GM12878 (cell line): Measurements from ENCODE around the gene RIPOR3. TPM values are rescaled to one million over a fixed set of nuclear protein-coding genes. Genes with fewer than 3 reads are reported as not detected.
"Not testable (repeated sequence)": the region's sequence is repeated elsewhere in the genome, so short reads cannot be mapped to it uniquely, and the experiment has no call there.

Experiments
- ATAC-seq: fragments of 200-7000 bp; cut with Tn5 transposase; 3 replicates; pipeline ENCODE4 v1.9.1; 2020; ENCODE audit warnings: mild to moderate bottlenecking, moderate library complexity
- BruUV-seq: library from RNA; stranded (reverse); fragments of 400-500 nt; replicated peaks from 2 replicates; lab custom pipeline; 2021; lab: Mats Ljungman, UMichigan
- CTCF ChIA-PET: fragments of 300-600 bp; sonication (Branson Sonifier 250); formaldehyde crosslinking; extraction: SDS; loops from one replicate; lab custom pipeline; 2021; ENCODE audit warnings: inconsistent platforms; lab: Yijun Ruan, JAX
- POLR2A ChIA-PET: fragments of 350-600 bp; formaldehyde crosslinking; extraction: SDS; loops from one replicate; lab custom pipeline; 2021; ENCODE audit warnings: inconsistent platforms; lab: Charles Lee
- RAD21 ChIA-PET: fragments of 300-600 bp; sonication (Branson Sonifier 250); formaldehyde crosslinking; loops from one replicate; lab custom pipeline; 2023; ENCODE audit warnings: antibody characterized with exemption; ENCODE audit not compliant: unreplicated experiment; lab: Charles Lee
- SMC1A ChIA-PET: fragments of 300-600 bp; sonication (Branson Sonifier 250); formaldehyde crosslinking; loops from one replicate; lab custom pipeline; 2023; ENCODE audit not compliant: unreplicated experiment, uncharacterized antibody; lab: Charles Lee
- DNase-seq: peaks from one replicate; pipeline ENCODE4 v3.0.0-alpha.2; 2011; ENCODE audit warnings: low read depth, low spot score
- FAIRE-seq: peaks from 3 replicates; lab custom pipeline; 2011; peaks lifted over from hg19 to GRCh38; lab: Jason Lieb, UNC
- H2AFZ ChIP-seq: 2 replicates; pipeline ENCODE4 v1.6.0; 2011; ENCODE audit warnings: low read depth, low read length, control low read depth; ENCODE audit not compliant: control insufficient read depth
- H3K27ac ChIP-seq: 2 replicates; pipeline ENCODE4 v1.5.1; 2011; ENCODE audit warnings: control low read depth; ENCODE audit not compliant: control insufficient read depth, insufficient read depth
- H3K27me3 ChIP-seq, 2 experiments: replicated peaks in 1 of 2; 2 replicates each; pipeline versions ENCODE4 v1.6.0 to v1.6.1; 2011; ENCODE audit warnings: low read length in 1 of 2; ENCODE audit not compliant: control insufficient read depth in 2 of 2, insufficient read depth in 2 of 2
- H3K36me3 ChIP-seq, 2 experiments: 2 replicates each; pipeline ENCODE4 v1.5.1; 2011; ENCODE audit warnings: low read length in 1 of 2; ENCODE audit not compliant: control insufficient read depth in 2 of 2, insufficient read depth in 2 of 2
- H3K4me1 ChIP-seq: 2 replicates; pipeline ENCODE4 v1.6.1; 2011; ENCODE audit warnings: mild to moderate bottlenecking, low read length, moderate library complexity, mixed read lengths; ENCODE audit not compliant: control insufficient read depth, insufficient read depth
- H3K4me2 ChIP-seq: 2 replicates; pipeline ENCODE4 v1.6.0; 2011; ENCODE audit warnings: control low read depth; ENCODE audit not compliant: control insufficient read depth, insufficient read depth
- H3K4me3 ChIP-seq: fragments of 200-600 bp; sonication (generic); 2 replicates; pipeline ENCODE4 v1.5.1; 2016
- H3K79me2 ChIP-seq: 2 replicates; pipeline ENCODE4 v1.6.0; 2011; ENCODE audit warnings: low read length; ENCODE audit not compliant: control insufficient read depth, insufficient read depth
- H3K9ac ChIP-seq: 2 replicates; pipeline ENCODE4 v1.8.0; 2011; ENCODE audit warnings: low read length, control low read depth, mixed read lengths; ENCODE audit not compliant: control insufficient read depth, insufficient read depth
- H3K9me3 ChIP-seq: replicated peaks from 3 replicates; pipeline ENCODE4 v1.5.1; 2011; ENCODE audit warnings: mild to moderate bottlenecking, low read length; ENCODE audit not compliant: control insufficient read depth, insufficient read depth
- H4K20me1 ChIP-seq: 2 replicates; pipeline ENCODE4 v1.6.0; 2011; ENCODE audit not compliant: control insufficient read depth, insufficient read depth
- CHD4 ChIP-seq: fragments of 200-600 bp; sonication (generic); IDR thresholded peaks from 2 replicates; pipeline ENCODE4 v1.6.1; 2016; ENCODE audit warnings: mild to moderate bottlenecking
- ETV6 ChIP-seq, 2 experiments: fragments of 450-650 bp in 1 of 2; IDR thresholded peaks in 1 of 2; conservative IDR thresholded peaks in 1 of 2; 2 replicates each; pipeline ENCODE4 v1.6.1; 2014; ENCODE audit warnings: antibody characterized with exemption in 1 of 2, borderline replicate concordance in 1 of 2, low read depth in 1 of 2, mild to moderate bottlenecking in 1 of 2, moderate library complexity in 1 of 2
- LARP7 ChIP-seq: fragments of 450-650 bp; IDR thresholded peaks from 2 replicates; pipeline ENCODE4 v1.6.1; 2017; ENCODE audit warnings: mild to moderate bottlenecking
- NFXL1 ChIP-seq: fragments of 450-650 bp; IDR thresholded peaks from 2 replicates; pipeline ENCODE4 v1.6.1; 2017; ENCODE audit warnings: antibody characterized with exemption, mild to moderate bottlenecking, borderline replicate concordance
- RBBP5 ChIP-seq: fragments of 200-600 bp; sonication (generic); conservative IDR thresholded peaks from 2 replicates; pipeline ENCODE4 v1.6.1; 2016
- SMC3 ChIP-seq: IDR thresholded peaks from 2 replicates; pipeline ENCODE4 v1.6.1; 2011; ENCODE audit warnings: low read length, improper control_type of control experiment, borderline replicate concordance
- USF1 ChIP-seq: IDR thresholded peaks from 2 replicates; pipeline ENCODE4 v1.6.1; 2011; ENCODE audit warnings: borderline replicate concordance, low read depth, mild to moderate bottlenecking, moderate library complexity, mixed read lengths, low read length; ENCODE audit not compliant: insufficient read depth; ENCODE audit errors: extremely low read length
- WRNIP1 ChIP-seq: IDR thresholded peaks from 2 replicates; pipeline ENCODE4 v1.6.1; 2011; ENCODE audit warnings: low read depth, low read length, improper control_type of control experiment, borderline replicate concordance
- WGBS: methylation state at CpG from one replicate; pipeline ENCODE4 v1.1.6; 2016; ENCODE audit warnings: low lambda C conversion rate; ENCODE audit not compliant: insufficient replicate concordance, insufficient coverage; ENCODE audit errors: missing lambda C conversion rate; 5-methylcytosine and 5-hydroxymethylcytosine counted together
- in situ Hi-C: fragments of 300-500 bp; cut with MboI; formaldehyde crosslinking; loops from 9 replicates; pipeline ENCODE4 v1.14.3; 2018; ENCODE audit warnings: mixed read lengths
- intact Hi-C: fragments of 100-400 bp; cut with micrococcal nuclease; formaldehyde crosslinking; loops from one replicate; pipeline ENCODE4 v1.14.2; 2022; ENCODE audit not compliant: unreplicated experiment
- polyA plus RNA-seq, 11 experiments: library from polyadenylated mRNA; depleted of rRNA in 4 of 11; unstranded in 6 of 11; stranded (reverse) in 5 of 11; fragments of >200 nt; fragmentation: Nextera tagmentation in 4 of 11; fragmentation: Illumina TruSeq in 1 of 11; extraction: Ambion mirVana in 4 of 11; extraction: Trizol in 1 of 11; gene quantifications; 1 replicate in 1 of 11; 2 replicates in 10 of 11; pipeline versions ENCODE4 v1.2.1 to v1.2.3, GENCODE V29; 2011 to 2016; ENCODE audit warnings: inconsistent platforms in 2 of 11, missing spikeins in 2 of 11, low read depth in 1 of 11
- total RNA-seq, 4 experiments: library from RNA; depleted of rRNA in 3 of 4; stranded (reverse); fragments of >200 nt in 3 of 4; fragmentation: Illumina TruSeq in 1 of 4; extraction: Trizol in 1 of 4; gene quantifications; 2 replicates each; pipeline versions ENCODE4 v1.2.1 to v1.2.3, GENCODE V29; 2013 to 2021
- TF ChIP-seq, protein P1 (sequence below): fragments of 450-650 bp; IDR thresholded peaks from 2 replicates; pipeline ENCODE4 v1.6.1; 2017; ENCODE audit warnings: mild to moderate bottlenecking
- TF ChIP-seq, protein P2 (sequence below): IDR thresholded peaks from 2 replicates; pipeline ENCODE4 v1.6.1; 2011; ENCODE audit warnings: low read depth, mild to moderate bottlenecking, low read length, moderate library complexity, borderline replicate concordance; ENCODE audit errors: extremely low read depth
- TF ChIP-seq, protein P3 (sequence below), 3 experiments: IDR thresholded peaks in 2 of 3; conservative IDR thresholded peaks in 1 of 3; 2 replicates each; pipeline ENCODE4 v1.5.1; 2011; ENCODE audit warnings: low read depth in 3 of 3, low read length in 3 of 3, mild to moderate bottlenecking in 3 of 3, control low read depth in 2 of 3, moderate library complexity in 2 of 3, inconsistent platforms in 1 of 3, mixed read lengths in 1 of 3; ENCODE audit not compliant: control insufficient read depth in 2 of 3, insufficient read depth in 1 of 3; ENCODE audit errors: extremely low read depth in 1 of 3

RIPOR3 gene
- total and polyA plus RNA-seq, 10 of the 15 experiments (the other 5 are each of a cell fraction or from before 2014, with no cell fraction given): 0.04 to 0.55 (median 0.12) TPM; not detected in 6

GRCh38 chr20:50715694-50716093 is 24.4 kb upstream of the RIPOR3 start:
- H3K27me3 ChIP-seq: peaks cover 0 to 2% of the 10 kb centered on the region in 2 experiments; a peak in 2 of 4 replicates
- H3K27ac ChIP-seq: no peak overlapping the region
- no peak for DNase-seq
- no peak for ATAC-seq
- 31% methylated on average over 3 of the region's 3 CpGs for WGBS
- intact Hi-C loops (no loop called here), in situ Hi-C loops (no loop called here)
- H4K20me1 ChIP-seq: no peaks in the 10 kb centered on the region
- no peak overlapping the region for H2AFZ ChIP-seq
- no peaks in the 10 kb centered on the region for H3K79me2 ChIP-seq
- BruUV-seq: no TSS peak
- POLR2A ChIA-PET: no interaction called here
- SMC1A ChIA-PET: no interaction called here
- H3K4me1 ChIP-seq: no peaks in the 10 kb centered on the region
- no peak overlapping the region for H3K9ac ChIP-seq
- RAD21 ChIA-PET: no interaction called here
- TF ChIP-seq SMC3 (no peak), LARP7 (no peak), NFXL1 (no peak), WRNIP1 (no peak), ETV6 (conservative IDR thresholded peaks at IDR 0.05 in 1 of 2, IDR thresholded peaks at IDR 0.05 in 1 of 2; ENCODE audit: borderline replicate concordance in 1 of 2, low read depth in 1 of 2) (no peak), CHD4 (no peak), RBBP5 (no peak), USF1 (no peak)
- TF ChIP-seq, protein P1, sequence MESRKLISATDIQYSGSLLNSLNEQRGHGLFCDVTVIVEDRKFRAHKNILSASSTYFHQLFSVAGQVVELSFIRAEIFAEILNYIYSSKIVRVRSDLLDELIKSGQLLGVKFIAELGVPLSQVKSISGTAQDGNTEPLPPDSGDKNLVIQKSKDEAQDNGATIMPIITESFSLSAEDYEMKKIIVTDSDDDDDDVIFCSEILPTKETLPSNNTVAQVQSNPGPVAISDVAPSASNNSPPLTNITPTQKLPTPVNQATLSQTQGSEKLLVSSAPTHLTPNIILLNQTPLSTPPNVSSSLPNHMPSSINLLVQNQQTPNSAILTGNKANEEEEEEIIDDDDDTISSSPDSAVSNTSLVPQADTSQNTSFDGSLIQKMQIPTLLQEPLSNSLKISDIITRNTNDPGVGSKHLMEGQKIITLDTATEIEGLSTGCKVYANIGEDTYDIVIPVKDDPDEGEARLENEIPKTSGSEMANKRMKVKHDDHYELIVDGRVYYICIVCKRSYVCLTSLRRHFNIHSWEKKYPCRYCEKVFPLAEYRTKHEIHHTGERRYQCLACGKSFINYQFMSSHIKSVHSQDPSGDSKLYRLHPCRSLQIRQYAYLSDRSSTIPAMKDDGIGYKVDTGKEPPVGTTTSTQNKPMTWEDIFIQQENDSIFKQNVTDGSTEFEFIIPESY: no peak
- TF ChIP-seq, protein P2, sequence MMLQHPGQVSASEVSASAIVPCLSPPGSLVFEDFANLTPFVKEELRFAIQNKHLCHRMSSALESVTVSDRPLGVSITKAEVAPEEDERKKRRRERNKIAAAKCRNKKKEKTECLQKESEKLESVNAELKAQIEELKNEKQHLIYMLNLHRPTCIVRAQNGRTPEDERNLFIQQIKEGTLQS: no peak
- TF ChIP-seq, protein P3, sequence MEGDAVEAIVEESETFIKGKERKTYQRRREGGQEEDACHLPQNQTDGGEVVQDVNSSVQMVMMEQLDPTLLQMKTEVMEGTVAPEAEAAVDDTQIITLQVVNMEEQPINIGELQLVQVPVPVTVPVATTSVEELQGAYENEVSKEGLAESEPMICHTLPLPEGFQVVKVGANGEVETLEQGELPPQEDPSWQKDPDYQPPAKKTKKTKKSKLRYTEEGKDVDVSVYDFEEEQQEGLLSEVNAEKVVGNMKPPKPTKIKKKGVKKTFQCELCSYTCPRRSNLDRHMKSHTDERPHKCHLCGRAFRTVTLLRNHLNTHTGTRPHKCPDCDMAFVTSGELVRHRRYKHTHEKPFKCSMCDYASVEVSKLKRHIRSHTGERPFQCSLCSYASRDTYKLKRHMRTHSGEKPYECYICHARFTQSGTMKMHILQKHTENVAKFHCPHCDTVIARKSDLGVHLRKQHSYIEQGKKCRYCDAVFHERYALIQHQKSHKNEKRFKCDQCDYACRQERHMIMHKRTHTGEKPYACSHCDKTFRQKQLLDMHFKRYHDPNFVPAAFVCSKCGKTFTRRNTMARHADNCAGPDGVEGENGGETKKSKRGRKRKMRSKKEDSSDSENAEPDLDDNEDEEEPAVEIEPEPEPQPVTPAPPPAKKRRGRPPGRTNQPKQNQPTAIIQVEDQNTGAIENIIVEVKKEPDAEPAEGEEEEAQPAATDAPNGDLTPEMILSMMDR (IDR thresholded peaks at IDR 0.05 in 2 of 3, conservative IDR thresholded peaks at IDR 0.05 in 1 of 3; ENCODE audit: control insufficient read depth in 2 of 3, extremely low read depth in 1 of 3, insufficient read depth in 1 of 3, low read depth in 3 of 3, low read length in 3 of 3): no peak
- TF ChIP-seq, all 136 proteins: peak for 0
- no peak for FAIRE-seq
- Histone ChIP-seq H3K4me2 (no peak overlapping the region), H3K36me3 (no peaks in the 10 kb centered on the region), H3K9me3 (no peaks in the 10 kb centered on the region), H3K4me3 (no peak overlapping the region)
- CTCF ChIA-PET: no interaction called here

DNA sequence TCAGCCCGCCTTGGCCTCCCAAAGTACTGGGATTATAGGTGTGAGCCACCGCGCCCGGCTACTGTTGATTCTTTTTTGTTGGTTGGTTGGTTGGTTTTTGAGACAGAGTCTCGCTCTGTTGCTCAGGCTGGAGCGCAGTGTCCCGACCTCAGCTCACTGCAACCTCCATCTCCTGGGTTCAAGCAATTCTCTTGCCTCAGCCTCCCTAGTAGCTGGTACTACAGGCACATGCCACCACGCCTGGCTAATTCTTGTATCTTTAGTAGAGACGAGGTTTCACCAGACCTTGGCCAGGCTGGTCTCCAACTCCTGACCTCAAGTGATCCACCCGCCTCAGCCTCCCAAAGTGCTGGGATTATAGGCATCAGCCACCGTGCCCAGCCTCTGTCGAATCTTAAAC is 23.1 kb upstream of the RIPOR3 start:
- DNase-seq, in situ Hi-C loops, H3K9ac ChIP-seq, H3K36me3 ChIP-seq, SMC1A ChIA-PET, intact Hi-C loops, H2AFZ ChIP-seq, H3K4me2 ChIP-seq, H3K27ac ChIP-seq, CTCF ChIA-PET, H3K4me1 ChIP-seq, RAD21 ChIA-PET, ATAC-seq, H3K79me2 ChIP-seq, BruUV-seq, H4K20me1 ChIP-seq, FAIRE-seq, H3K9me3 ChIP-seq, H3K4me3 ChIP-seq, H3K27me3 ChIP-seq: not testable (repeated sequence)
- WGBS: 43% methylated on average over 12 of the region's 12 CpGs
- POLR2A ChIA-PET: interaction anchor here (0.5 kb wide), 1 partner anchor 1184 kb away, joined by 3 read pairs; no protein-coding TSS in a partner anchor
